B cell (primary cell): ENCODE data around the gene CRK. TPM values are rescaled to one million over a fixed set of nuclear protein-coding genes. Genes with fewer than 3 reads are reported as not detected.
A peak's percentile ranks its signal among the peaks of the same experiment; 100 is the strongest.

Source experiments
- ATAC-seq: fragments of 200-7000 bp; cut with Tn5 transposase; one replicate; pipeline ENCODE4 v1.10.0; 2021; ENCODE audit warnings: low read depth, mild to moderate bottlenecking, moderate number of reproducible peaks, moderate library complexity
- CTCF ChIA-PET: fragments of 350-600 bp; sonication (Branson Sonifier 250); formaldehyde crosslinking; loops from one replicate; lab custom pipeline; 2021; ENCODE audit warnings: antibody characterized with exemption, inconsistent platforms; lab: Charles Lee
- POLR2A ChIA-PET: fragments of 350-600 bp; sonication (Branson Sonifier 250); formaldehyde crosslinking; loops from one replicate; lab custom pipeline; 2021; ENCODE audit warnings: antibody characterized with exemption; lab: Charles Lee
- DNase-seq: peaks from one replicate; pipeline ENCODE4 v3.0.0; 2013
- H2AFZ ChIP-seq: 2 replicates; pipeline ENCODE4 v1.6.1; 2012; ENCODE audit warnings: mild to moderate bottlenecking, low read depth, low read length; ENCODE audit not compliant: insufficient read depth, poor library complexity, severe bottlenecking
- H3K27ac ChIP-seq, 2 donors: 1 replicate in 1 of 2; 2 replicates in 1 of 2; pipeline ENCODE4 v1.5.1; 2012 to 2013; ENCODE audit warnings: low read length in 2 of 2, mild to moderate bottlenecking in 2 of 2, moderate library complexity in 1 of 2
- H3K27me3 ChIP-seq, 4 experiments: fragments of 200-600 bp in 1 of 4; sonication (generic) in 1 of 4; replicated peaks in 1 of 4; 1 replicate in 2 of 4; 2 replicates in 2 of 4; pipeline versions ENCODE4 v1.6.1 to v1.7.0; 2013 to 2016; ENCODE audit warnings: low read length in 3 of 4, mild to moderate bottlenecking in 2 of 4, mixed read lengths in 1 of 4, moderate library complexity in 1 of 4; ENCODE audit not compliant: insufficient read depth in 4 of 4, control insufficient read depth in 3 of 4; ENCODE audit errors: control extremely low read depth in 1 of 4
- H3K36me3 ChIP-seq, 2 experiments: replicated peaks in 1 of 2; 1 replicate in 1 of 2; 2 replicates in 1 of 2; pipeline versions ENCODE4 v1.6.1 to v1.7.1; 2013; ENCODE audit warnings: low read length in 1 of 2; ENCODE audit not compliant: insufficient read depth in 2 of 2, control insufficient read depth in 1 of 2; ENCODE audit errors: control extremely low read depth in 1 of 2, extremely low read depth in 1 of 2
- H3K4me1 ChIP-seq, 2 donors: fragments of 200-600 bp in 1 of 2; sonication (generic) in 1 of 2; 1 replicate in 1 of 2; 2 replicates in 1 of 2; pipeline versions ENCODE4 v1.5.1 to v1.6.1; 2013 to 2017; ENCODE audit warnings: low read length in 2 of 2; ENCODE audit not compliant: control insufficient read depth in 2 of 2, insufficient read depth in 2 of 2
- H3K4me2 ChIP-seq: replicated peaks from 2 replicates; pipeline ENCODE3; 2012; ENCODE audit warnings: mild to moderate bottlenecking, low read depth, low read length; ENCODE audit not compliant: poor library complexity, severe bottlenecking
- H3K4me3 ChIP-seq, 5 experiments: fragments of 200-600 bp in 1 of 5; sonication (generic) in 1 of 5; 1 replicate in 3 of 5; 2 replicates in 2 of 5; pipeline versions ENCODE4 v1.5.1 to v1.7.0; 2011 to 2016; ENCODE audit warnings: low read length in 4 of 5, mild to moderate bottlenecking in 4 of 5, low read depth in 2 of 5, control low read depth in 1 of 5, moderate library complexity in 1 of 5; ENCODE audit not compliant: insufficient read depth in 1 of 5; ENCODE audit errors: control extremely low read depth in 1 of 5, extremely low read depth in 1 of 5
- H3K79me2 ChIP-seq: fragments of 200-600 bp; sonication (generic); one replicate; pipeline ENCODE4 v1.6.0; 2016; ENCODE audit warnings: low read length; ENCODE audit not compliant: control insufficient read depth, insufficient read depth
- H3K9ac ChIP-seq: fragments of 200-600 bp; sonication (generic); 2 replicates; pipeline ENCODE4 v1.6.1; 2017; ENCODE audit warnings: mild to moderate bottlenecking, low read length, moderate library complexity
- H3K9me3 ChIP-seq, 3 donors: one replicate each; pipeline versions ENCODE4 v1.6.1 to v1.7.1; 2013; ENCODE audit warnings: low read length in 2 of 3; ENCODE audit not compliant: control insufficient read depth in 2 of 3, insufficient read depth in 1 of 3; ENCODE audit errors: control extremely low read depth in 1 of 3
- H4K20me1 ChIP-seq: 2 replicates; pipeline ENCODE4 v1.6.0; 2012; ENCODE audit warnings: mild to moderate bottlenecking, low read length; ENCODE audit not compliant: insufficient read depth, control insufficient read depth, poor library complexity, severe bottlenecking
- H3K27ac Mint-ChIP-seq: one replicate; pipeline ENCODE4 v1.8.0; 2021; ENCODE audit warnings: mixed read lengths
- H3K27me3 Mint-ChIP-seq: one replicate; pipeline ENCODE4 v1.8.0; 2021; ENCODE audit warnings: mixed read lengths
- H3K4me1 Mint-ChIP-seq: one replicate; pipeline ENCODE4 v1.8.0; 2021; ENCODE audit warnings: mixed read lengths
- H3K4me3 Mint-ChIP-seq: one replicate; pipeline ENCODE4 v1.8.0; 2021; ENCODE audit warnings: mixed read lengths
- H3K9me3 Mint-ChIP-seq: one replicate; pipeline ENCODE4 v1.8.0; 2022; ENCODE audit warnings: mixed read lengths; ENCODE audit not compliant: insufficient read depth
- EZH2 ChIP-seq: IDR thresholded peaks from 2 replicates; pipeline ENCODE4 v1.6.1; 2012; ENCODE audit warnings: borderline replicate concordance, low read depth, mild to moderate bottlenecking, moderate library complexity, low read length; ENCODE audit not compliant: insufficient read depth, poor library complexity, severe bottlenecking
- WGBS: methylation state at CpG from one replicate; pipeline ENCODE4 v1.1.5; 2013; ENCODE audit warnings: missing lambda C conversion rate; ENCODE audit not compliant: insufficient coverage; 5-methylcytosine and 5-hydroxymethylcytosine counted together
- intact Hi-C: fragments of 100-400 bp; cut with micrococcal nuclease; formaldehyde crosslinking; loops from one replicate; pipeline ENCODE4 v1.10.0; 2022
- polyA plus RNA-seq: library from polyadenylated mRNA; depleted of rRNA; stranded (reverse); fragments of >200 nt; gene quantifications from 2 replicates; pipeline ENCODE4 v1.2.3, GENCODE V29; 2012
- total RNA-seq, 2 donors: library from RNA; stranded (reverse); fragments of 120-200 nt in 1 of 2; gene quantifications; 1 replicate in 1 of 2; 2 replicates in 1 of 2; pipeline versions ENCODE4 v1.2.3 to v1.2.4, GENCODE V29; 2013 to 2022
- TF ChIP-seq, protein P1 (sequence below): fragments of 200-600 bp; IDR thresholded peaks from one replicate; pipeline ENCODE4 v1.8.0; 2022; ENCODE audit warnings: antibody characterized with exemption, mild to moderate bottlenecking

Gene CRK
- total and polyA plus RNA-seq, 2 donors (not counting 1 experiment from before 2014, with no cell fraction given), result 8.2 to 36.4 TPM

DNA sequence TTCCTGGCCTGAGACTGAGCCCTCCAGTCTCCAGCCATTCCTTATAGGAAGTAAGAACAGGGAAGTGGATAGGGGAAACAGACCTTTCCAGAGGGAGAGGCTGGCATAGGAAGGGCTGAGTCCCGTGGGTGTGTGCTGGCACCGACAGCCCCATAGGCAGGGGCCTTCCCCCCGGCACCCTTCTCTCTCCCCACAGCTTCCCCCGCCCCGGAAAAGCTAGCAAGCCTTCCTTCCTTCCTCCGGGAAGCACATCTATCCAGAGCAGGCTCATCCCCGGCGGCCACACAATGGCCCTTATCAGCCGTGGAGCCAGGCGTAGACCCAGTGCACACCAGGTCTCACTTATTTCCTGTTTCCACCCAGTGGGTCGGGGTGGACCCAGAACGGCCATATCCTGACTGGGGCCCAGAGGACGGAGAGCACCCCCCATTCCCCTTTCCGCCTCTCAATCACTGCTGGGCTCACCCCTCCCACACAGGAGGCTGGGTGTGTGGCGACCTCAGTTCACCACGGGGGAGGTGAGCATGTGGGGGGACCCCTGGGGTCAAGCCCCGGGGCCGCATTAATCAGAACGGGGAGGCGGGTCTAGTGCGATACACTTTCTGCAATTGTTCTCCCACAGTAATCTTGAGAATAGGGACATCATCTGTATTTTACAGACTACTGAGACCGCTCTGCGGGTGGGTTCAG, 37.4 kb upstream of the CRK start:
- peaks cover 6% of the 10 kb centered on the region for H3K79me2 ChIP-seq
- 48% methylated on average over 15 of the region's 23 CpGs for WGBS
- ATAC-seq (no peak), DNase-seq (peak; percentile 33)
- no peaks in the 10 kb centered on the region for H3K27me3 Mint-ChIP-seq
- H3K4me3 ChIP-seq, result no peak overlapping the region
- peaks cover 34% of the 10 kb centered on the region for H3K4me1 Mint-ChIP-seq
- CTCF ChIA-PET, result interaction anchor here (2.0 to 2.3 kb wide), 3 partner anchors 22 to 128 kb away, joined by 5 to 10 read pairs (median 7); partner anchors contain the start of gene INPP5K
- H3K27ac ChIP-seq, result no peak overlapping the region
- peaks cover 13% of the 10 kb centered on the region for H4K20me1 ChIP-seq
- peak overlapping the region; percentile 51 for H3K4me3 Mint-ChIP-seq
- no peaks in the 10 kb centered on the region for H3K9me3 Mint-ChIP-seq
- H2AFZ ChIP-seq, result no peak overlapping the region
- no peaks in the 10 kb centered on the region for H3K9me3 ChIP-seq
- no peak for TF ChIP-seq EZH2
- TF ChIP-seq, protein P1, sequence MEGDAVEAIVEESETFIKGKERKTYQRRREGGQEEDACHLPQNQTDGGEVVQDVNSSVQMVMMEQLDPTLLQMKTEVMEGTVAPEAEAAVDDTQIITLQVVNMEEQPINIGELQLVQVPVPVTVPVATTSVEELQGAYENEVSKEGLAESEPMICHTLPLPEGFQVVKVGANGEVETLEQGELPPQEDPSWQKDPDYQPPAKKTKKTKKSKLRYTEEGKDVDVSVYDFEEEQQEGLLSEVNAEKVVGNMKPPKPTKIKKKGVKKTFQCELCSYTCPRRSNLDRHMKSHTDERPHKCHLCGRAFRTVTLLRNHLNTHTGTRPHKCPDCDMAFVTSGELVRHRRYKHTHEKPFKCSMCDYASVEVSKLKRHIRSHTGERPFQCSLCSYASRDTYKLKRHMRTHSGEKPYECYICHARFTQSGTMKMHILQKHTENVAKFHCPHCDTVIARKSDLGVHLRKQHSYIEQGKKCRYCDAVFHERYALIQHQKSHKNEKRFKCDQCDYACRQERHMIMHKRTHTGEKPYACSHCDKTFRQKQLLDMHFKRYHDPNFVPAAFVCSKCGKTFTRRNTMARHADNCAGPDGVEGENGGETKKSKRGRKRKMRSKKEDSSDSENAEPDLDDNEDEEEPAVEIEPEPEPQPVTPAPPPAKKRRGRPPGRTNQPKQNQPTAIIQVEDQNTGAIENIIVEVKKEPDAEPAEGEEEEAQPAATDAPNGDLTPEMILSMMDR, result no peak
- H3K4me1 ChIP-seq, result peaks cover 27 to 36% of the 10 kb centered on the region in 2 donors
- H3K36me3 ChIP-seq, result peaks cover 0 to 30% of the 10 kb centered on the region in 2 experiments
- peaks cover 0 to 5% (median 0%) of the 10 kb centered on the region in 4 experiments for H3K27me3 ChIP-seq
- POLR2A ChIA-PET, result no interaction called here
- no peak overlapping the region for H3K9ac ChIP-seq
- H3K4me2 ChIP-seq, result peak overlapping the region; percentile 100
- intact Hi-C loops, result no loop called here
- H3K27ac Mint-ChIP-seq, result peak overlapping the region; percentile 71
